H9 (cell line): Measurements from ENCODE around the gene RERE. TPM values are rescaled to one million over a fixed set of nuclear protein-coding genes. Genes with fewer than 3 reads are reported as not detected.

Experiments used
- DNase-seq: peaks from one replicate; pipeline ENCODE4 v3.0.0-alpha.2; 2017
- H2AFZ ChIP-seq: one replicate; pipeline ENCODE4 v1.6.1; 2013; ENCODE audit warnings: mild to moderate bottlenecking, low read length, control low read depth, moderate library complexity
- H2AK5ac ChIP-seq: 2 replicates; pipeline ENCODE4 v1.6.1; 2013; ENCODE audit warnings: low read length, control low read depth, mixed read lengths; ENCODE audit not compliant: insufficient read length
- H2BK120ac ChIP-seq: one replicate; pipeline ENCODE4 v1.6.1; 2013; ENCODE audit warnings: low read depth, mild to moderate bottlenecking, low read length, control low read depth, inconsistent platforms; ENCODE audit not compliant: poor library complexity, severe bottlenecking
- H2BK12ac ChIP-seq: 2 replicates; pipeline ENCODE4 v1.6.1; 2013; ENCODE audit warnings: low read length, control low read depth, mixed read lengths, low read depth; ENCODE audit not compliant: insufficient read length
- H2BK15ac ChIP-seq: 2 replicates; pipeline ENCODE4 v1.6.1; 2013; ENCODE audit warnings: low read depth, low read length, control low read depth
- H2BK20ac ChIP-seq: one replicate; pipeline ENCODE4 v1.6.1; 2013; ENCODE audit warnings: low read depth, mild to moderate bottlenecking, low read length, control low read depth, inconsistent platforms; ENCODE audit not compliant: poor library complexity, severe bottlenecking
- H2BK5ac ChIP-seq: 2 replicates; pipeline ENCODE4 v1.6.1; 2013; ENCODE audit warnings: low read length, control low read depth, mixed read lengths; ENCODE audit not compliant: insufficient read length
- H3K14ac ChIP-seq: 2 replicates; pipeline ENCODE4 v1.6.1; 2013; ENCODE audit warnings: low read length, control low read depth; ENCODE audit not compliant: insufficient read depth
- H3K18ac ChIP-seq: 2 replicates; pipeline ENCODE4 v1.6.1; 2013; ENCODE audit warnings: low read depth, mild to moderate bottlenecking, mixed read lengths, low read length, control low read depth; ENCODE audit not compliant: insufficient read length
- H3K23ac ChIP-seq: 2 replicates; pipeline ENCODE4 v1.6.1; 2013; ENCODE audit warnings: low read length, control low read depth, mixed read lengths, low read depth; ENCODE audit not compliant: insufficient read length
- H3K23me2 ChIP-seq: 2 replicates; pipeline ENCODE4 v1.6.1; 2013; ENCODE audit warnings: low read depth, mild to moderate bottlenecking, mixed read lengths, low read length, control low read depth; ENCODE audit not compliant: insufficient read length, poor library complexity, severe bottlenecking
- H3K27ac ChIP-seq: 2 replicates; pipeline ENCODE4 v1.5.1; 2013; ENCODE audit warnings: low read length, control low read depth, mixed read lengths, low read depth; ENCODE audit not compliant: insufficient read length
- H3K27me3 ChIP-seq: 2 replicates; pipeline ENCODE4 v1.6.1; 2013; ENCODE audit warnings: low read length, control low read depth, inconsistent platforms; ENCODE audit not compliant: insufficient read depth
- H3K4ac ChIP-seq: 2 replicates; pipeline ENCODE4 v1.6.1; 2013; ENCODE audit warnings: low read depth, mild to moderate bottlenecking, control low read depth, inconsistent platforms, low read length, moderate library complexity
- H3K4me1 ChIP-seq: 2 replicates; pipeline ENCODE4 v1.6.1; 2013; ENCODE audit warnings: low read length, control low read depth, inconsistent platforms; ENCODE audit not compliant: insufficient read depth
- H3K4me2 ChIP-seq: 2 replicates; pipeline ENCODE4 v1.6.1; 2013; ENCODE audit warnings: low read length, control low read depth, mixed read lengths; ENCODE audit not compliant: insufficient read length, insufficient read depth
- H3K56ac ChIP-seq: 2 replicates; pipeline ENCODE4 v1.6.1; 2013; ENCODE audit warnings: low read depth, mild to moderate bottlenecking, mixed read lengths, low read length, control low read depth; ENCODE audit not compliant: insufficient read length
- H3K79me1 ChIP-seq: 2 replicates; pipeline ENCODE4 v1.6.1; 2013; ENCODE audit warnings: low read depth, mild to moderate bottlenecking, moderate library complexity, low read length, control low read depth, inconsistent platforms; ENCODE audit not compliant: insufficient read depth, poor library complexity, severe bottlenecking
- H3K79me2 ChIP-seq: 2 replicates; pipeline ENCODE4 v1.6.1; 2013; ENCODE audit warnings: low read length, control low read depth, inconsistent platforms; ENCODE audit not compliant: insufficient read depth
- H3K9ac ChIP-seq: 2 replicates; pipeline ENCODE4 v1.6.1; 2013; ENCODE audit warnings: low read length, control low read depth, mixed read lengths; ENCODE audit not compliant: insufficient read length; ENCODE audit errors: extremely low read depth
- H3K9me3 ChIP-seq: one replicate; pipeline ENCODE4 v1.6.1; 2013; ENCODE audit warnings: low read depth, low read length, inconsistent platforms; ENCODE audit not compliant: control insufficient read depth
- H3T11ph ChIP-seq: one replicate; pipeline ENCODE4 v1.6.1; 2013; ENCODE audit warnings: mild to moderate bottlenecking, low read length, control low read depth, inconsistent platforms
- H4K20me1 ChIP-seq: one replicate; pipeline ENCODE4 v1.6.1; 2013; ENCODE audit not compliant: control insufficient read depth, insufficient read length, insufficient read depth
- H4K5ac ChIP-seq: 2 replicates; pipeline ENCODE4 v1.6.1; 2013; ENCODE audit warnings: low read depth, mild to moderate bottlenecking, mixed read lengths, low read length, control low read depth; ENCODE audit not compliant: insufficient read length
- H4K8ac ChIP-seq: replicated peaks from 2 replicates; pipeline ENCODE4 v1.6.1; 2013; ENCODE audit warnings: low read length, control low read depth, mixed read lengths, low read depth; ENCODE audit not compliant: insufficient read length
- H4K91ac ChIP-seq: 2 replicates; pipeline ENCODE4 v1.6.1; 2013; ENCODE audit warnings: low read depth, mild to moderate bottlenecking, moderate library complexity, mixed read lengths, low read length, control low read depth; ENCODE audit not compliant: insufficient read length
- H3K27ac Mint-ChIP-seq, 3 experiments: 2 replicates in 2 of 3; 3 replicates in 1 of 3; pipeline ENCODE4 v1.8.0; 2020 to 2021; ENCODE audit warnings: mixed read lengths in 3 of 3, mild to moderate bottlenecking in 1 of 3, moderate library complexity in 1 of 3
- H3K27me3 Mint-ChIP-seq: 2 replicates; pipeline ENCODE4 v1.8.0; 2021; ENCODE audit warnings: low read depth, mild to moderate bottlenecking, moderate library complexity, mixed read lengths
- H3K36me3 Mint-ChIP-seq, 3 experiments: 2 replicates in 2 of 3; 3 replicates in 1 of 3; pipeline ENCODE4 v1.8.0; 2020 to 2021; ENCODE audit warnings: low read depth in 3 of 3, mixed read lengths in 3 of 3; ENCODE audit not compliant: insufficient read depth in 1 of 3
- H3K4me1 Mint-ChIP-seq, 2 experiments: 2 replicates each; pipeline ENCODE4 v1.8.0; 2020; ENCODE audit warnings: mixed read lengths in 2 of 2
- H3K4me3 Mint-ChIP-seq, 2 experiments: 2 replicates in 1 of 2; 3 replicates in 1 of 2; pipeline ENCODE4 v1.8.0; 2020 to 2021; ENCODE audit warnings: mild to moderate bottlenecking in 2 of 2, mixed read lengths in 2 of 2, moderate library complexity in 1 of 2
- H3K9me3 Mint-ChIP-seq, 2 experiments: 2 replicates in 1 of 2; 3 replicates in 1 of 2; pipeline ENCODE4 v1.8.0; 2020; ENCODE audit warnings: mild to moderate bottlenecking in 2 of 2, mixed read lengths in 2 of 2, moderate library complexity in 1 of 2
- CTCF ChIP-seq: fragments of 200-600 bp; sonication (generic); conservative IDR thresholded peaks from 3 replicates; pipeline ENCODE4 v1.8.0; 2021; ENCODE audit warnings: antibody characterized with exemption, mild to moderate bottlenecking
- WGBS: extraction: QIAGEN DNeasy Blood & Tissue Kit; methylation state at CpG from one replicate; pipeline ENCODE4 v1.1.7; 2013; ENCODE audit warnings: missing lambda C conversion rate, low lambda C conversion rate, mixed read lengths; ENCODE audit not compliant: insufficient read length; ENCODE audit errors: extremely low coverage; 5-methylcytosine and 5-hydroxymethylcytosine counted together
- total RNA-seq: library from RNA; stranded (reverse); gene quantifications from 2 replicates; pipeline ENCODE4 v1.2.1, GENCODE V29; 2021

The RERE gene
- total RNA-seq, 1 experiment from 2014 or later = 103 TPM

DNA sequence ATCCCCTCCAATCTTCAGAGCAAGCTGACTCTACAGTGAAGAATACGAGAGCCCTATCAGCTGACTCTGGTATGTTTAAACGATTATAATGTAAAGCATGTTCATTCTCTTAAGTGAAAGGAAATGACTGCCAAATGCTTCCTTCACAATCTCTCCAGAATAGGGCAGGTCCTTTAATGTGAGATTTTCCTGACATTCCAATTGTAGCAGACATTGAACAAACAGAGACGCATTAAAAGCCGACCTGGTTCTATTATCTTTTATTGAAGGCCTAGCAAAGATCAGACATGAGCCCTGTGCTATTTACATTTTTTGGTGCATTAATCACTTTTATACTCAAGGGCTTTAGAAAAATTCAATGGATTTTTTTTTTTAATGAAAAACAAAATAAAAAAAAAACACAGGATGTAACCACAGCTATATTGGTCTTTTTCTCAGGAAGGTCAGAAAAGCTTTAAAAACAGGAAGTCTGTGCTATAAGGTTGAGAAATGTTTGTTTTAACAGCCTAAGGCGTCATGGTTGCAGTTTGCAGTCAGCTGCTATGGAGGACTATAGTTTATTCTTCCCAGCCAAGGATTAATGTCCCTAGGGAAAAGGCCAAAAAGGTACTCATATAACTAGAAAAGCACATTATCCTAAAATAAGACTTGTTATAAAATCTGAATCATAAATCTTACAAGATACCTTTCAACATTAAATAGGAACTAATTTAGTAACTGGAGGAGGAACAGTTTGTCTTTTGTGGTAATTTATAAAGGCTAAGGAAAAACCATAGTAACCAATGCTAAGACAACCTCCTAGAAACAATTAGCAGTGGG lies 104.8 kb downstream of the RERE start:
- H3K27me3 Mint-ChIP-seq = no peaks in the 10 kb centered on the region; the same call in 1 of the 2 replicates
- peaks cover 34 to 38% of the 10 kb centered on the region in 2 experiments for H3K4me1 Mint-ChIP-seq
- H2BK12ac ChIP-seq = no peak overlapping the region
- H2BK5ac ChIP-seq = no peak overlapping the region
- TF ChIP-seq CTCF = no peak
- H3K18ac ChIP-seq = no peak overlapping the region
- H2AK5ac ChIP-seq = no peak overlapping the region
- H3K23ac ChIP-seq = no peak overlapping the region
- H2AFZ ChIP-seq = no peak overlapping the region
- no peak overlapping the region for H2BK120ac ChIP-seq
- no peak overlapping the region for H2BK20ac ChIP-seq
- no peak for DNase-seq
- H3K23me2 ChIP-seq = no peaks in the 10 kb centered on the region
- H2BK15ac ChIP-seq = no peak overlapping the region
- no peak overlapping the region; the same call in 1 of the 2 replicates for H3K14ac ChIP-seq
- H4K5ac ChIP-seq = no peak overlapping the region
- WGBS = no CpG with 5 or more reads among the region's 5 CpGs
- H4K8ac ChIP-seq = no peak overlapping the region
- H3K9me3 Mint-ChIP-seq = no peaks in the 10 kb centered on the region; a peak in 1 of 5 replicates
- no peak overlapping the region for H3K4ac ChIP-seq
- H3K56ac ChIP-seq = no peak overlapping the region
- H3K4me3 Mint-ChIP-seq = peak overlapping the region in 1 of 2 experiments; percentile 12; a peak in 2 of 5 replicates
- peaks cover 4% of the 10 kb centered on the region; the same call in 1 of the 2 replicates for H3K79me2 ChIP-seq
- H4K20me1 ChIP-seq = no peaks in the 10 kb centered on the region
- no peaks in the 10 kb centered on the region; the same call in 1 of the 2 replicates for H3K4me1 ChIP-seq
- peaks cover 2 to 9% (median 5%) of the 10 kb centered on the region in 3 experiments; a peak in 4 of 7 replicates for H3K36me3 Mint-ChIP-seq
- H3T11ph ChIP-seq = no peak overlapping the region
- H3K27ac Mint-ChIP-seq = peak overlapping the region; percentile 26 to 94 (median 88); a peak in 6 of 7 replicates
- no peak overlapping the region for H3K9ac ChIP-seq
- peaks cover 6% of the 10 kb centered on the region for H3K79me1 ChIP-seq
- H3K27ac ChIP-seq = peak overlapping the region; percentile 53
- H3K4me2 ChIP-seq = peak overlapping the region; percentile 62
- H3K27me3 ChIP-seq = no peaks in the 10 kb centered on the region
- H4K91ac ChIP-seq = no peak overlapping the region
- no peaks in the 10 kb centered on the region for H3K9me3 ChIP-seq
